ENCODE measurements around the gene MANEA.
"Not testable (repeated sequence)": the region's sequence is repeated elsewhere in the genome, so short reads cannot be mapped to it uniquely, and the experiment has no call there.

Gene MANEA
- total RNA-seq = 12.8 reads per million, percentile 37 among the genes with 10 or more reads in this experiment

DNA sequence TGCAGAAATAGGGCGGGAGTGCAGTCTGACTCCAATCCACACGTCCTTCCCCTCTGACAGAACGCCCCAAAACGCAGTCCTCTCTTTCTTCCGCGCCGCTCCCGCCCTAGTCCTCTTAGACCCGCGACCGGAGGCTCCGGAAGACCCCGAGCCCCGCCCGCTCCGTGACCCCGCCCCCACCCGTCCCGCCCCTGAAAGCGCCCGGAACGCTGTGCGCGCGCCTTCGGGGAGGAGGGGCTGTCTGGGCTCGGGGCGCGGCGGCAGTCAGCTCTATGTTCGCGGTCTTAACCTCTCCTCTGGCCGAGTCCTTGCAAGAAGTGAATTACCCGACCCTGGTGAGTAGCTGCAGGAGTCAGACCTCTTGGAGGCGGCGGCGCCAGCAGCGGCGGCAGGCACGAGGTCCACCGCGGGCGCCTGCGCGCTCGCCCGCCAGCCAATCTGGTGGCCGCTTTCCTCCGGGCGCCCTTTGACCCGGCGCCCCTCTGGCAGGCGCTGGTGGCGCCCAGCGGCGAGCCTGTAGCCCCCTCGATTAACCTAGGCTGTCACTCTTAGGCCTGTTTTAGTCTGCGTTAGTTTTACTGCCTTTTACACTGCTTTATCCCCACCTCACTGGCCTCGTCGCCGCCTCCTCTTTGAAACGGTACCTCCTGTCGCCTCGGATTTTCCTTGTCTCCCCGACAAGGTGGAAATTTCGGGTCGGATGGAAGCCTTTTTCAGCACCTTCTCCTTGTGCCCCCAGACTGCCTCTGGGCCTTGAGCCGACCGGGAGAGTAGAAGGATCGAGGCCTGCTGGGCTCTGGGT is at the start of gene MANEA:
Gene MANEA, plus strand, starts transcription at position 232 of the 802 bp plus-strand sequence. CDS start 8,905 bp downstream, outside the sequence.
- peak; percentile 77 for DNase-seq

DNA sequence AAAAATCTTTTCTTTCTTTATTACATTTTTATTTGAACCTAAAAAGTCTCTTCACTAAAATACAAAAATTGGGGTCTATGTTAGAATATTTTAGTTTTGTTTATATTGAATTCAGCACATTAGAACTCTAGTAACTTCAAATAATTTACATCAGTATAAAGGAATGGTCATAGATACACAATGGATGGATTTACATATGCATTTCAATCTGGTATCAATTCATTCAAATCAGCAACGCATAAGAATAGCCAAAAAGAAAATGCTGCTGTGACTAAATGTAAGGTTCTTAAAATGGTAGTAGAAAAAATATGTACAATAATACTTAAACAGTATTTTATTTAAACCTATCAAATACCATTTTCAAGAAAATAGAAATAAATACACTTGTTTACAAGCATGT is 47.6 kb upstream of the MANEA start:
- DNase-seq = no peak

- no peak for DNase-seq
Observed at GRCh38 chr6:95530176-95530819, 47.0 kb upstream of the MANEA start.

DNA sequence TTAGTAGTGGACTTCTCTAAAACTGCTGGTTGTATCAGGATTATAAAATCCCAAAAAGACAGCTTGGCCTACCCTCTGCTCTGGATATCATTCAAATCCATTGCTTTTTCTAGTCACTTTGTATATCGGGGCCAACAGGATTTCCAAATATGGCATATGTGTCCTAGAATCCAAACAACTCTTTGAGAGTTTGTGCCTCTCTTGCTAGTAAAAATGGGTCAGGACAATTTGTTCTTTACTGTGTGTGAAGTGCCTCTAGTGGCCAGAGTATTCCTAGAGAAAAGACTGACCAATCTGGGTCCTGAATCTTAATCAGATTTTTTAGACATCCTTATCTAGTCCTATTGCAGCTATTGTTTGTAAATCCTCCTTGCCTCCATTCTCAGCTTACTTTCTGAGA is 33.5 kb upstream of the MANEA start:
- DNase-seq = no peak

- DNase-seq = no peak
Observed at GRCh38 chr6:95544517-95545225, 32.7 kb upstream of the MANEA start.

GRCh38 chr6:95545226-95545625 is 32.1 kb upstream of the MANEA start:
- no peak for DNase-seq

- DNase-seq = no peak
Observed at GRCh38 chr6:95545686-95546085, 31.6 kb upstream of the MANEA start.

DNA sequence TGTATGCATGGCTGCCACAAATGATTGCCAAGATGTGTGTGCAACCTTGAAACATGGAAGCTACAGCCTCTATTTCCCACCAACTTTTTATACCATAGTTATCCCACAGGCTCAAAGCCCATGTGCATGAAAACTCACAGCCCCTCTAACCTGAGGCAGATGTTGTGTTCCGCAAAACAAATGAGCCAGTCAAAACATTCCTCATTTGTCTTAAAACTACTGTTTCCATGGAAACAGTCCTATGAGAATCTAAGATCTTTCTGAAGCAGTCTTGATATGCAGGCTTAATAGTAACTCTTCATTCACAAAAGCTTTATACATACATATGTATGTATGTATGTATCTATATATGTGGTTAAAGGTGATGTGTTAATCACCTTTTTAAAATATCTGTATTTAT is 31.2 kb upstream of the MANEA start:
- no peak for DNase-seq

DNA sequence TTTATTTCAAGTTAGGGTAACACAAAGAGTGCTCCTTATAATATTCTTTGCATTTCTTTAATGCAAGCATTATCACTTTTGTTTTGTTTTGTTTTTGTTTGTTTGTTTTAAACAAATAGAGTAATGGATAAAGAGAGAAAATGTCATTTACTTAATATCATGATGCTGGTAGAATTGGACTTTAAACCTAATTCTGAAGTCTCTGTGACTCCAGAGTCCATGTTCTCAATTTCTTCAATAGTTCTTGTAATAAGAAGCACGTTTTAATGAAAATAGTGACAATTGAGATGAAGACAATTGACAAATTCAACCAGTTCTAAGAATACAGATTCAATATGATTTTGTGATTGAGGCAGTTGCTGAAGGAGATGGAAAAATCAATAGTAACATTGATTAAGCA is 30.3 kb upstream of the MANEA start:
- DNase-seq = no peak

GRCh38 chr6:95548188-95548786 is 29.0 kb upstream of the MANEA start:
- no peak for DNase-seq

DNA sequence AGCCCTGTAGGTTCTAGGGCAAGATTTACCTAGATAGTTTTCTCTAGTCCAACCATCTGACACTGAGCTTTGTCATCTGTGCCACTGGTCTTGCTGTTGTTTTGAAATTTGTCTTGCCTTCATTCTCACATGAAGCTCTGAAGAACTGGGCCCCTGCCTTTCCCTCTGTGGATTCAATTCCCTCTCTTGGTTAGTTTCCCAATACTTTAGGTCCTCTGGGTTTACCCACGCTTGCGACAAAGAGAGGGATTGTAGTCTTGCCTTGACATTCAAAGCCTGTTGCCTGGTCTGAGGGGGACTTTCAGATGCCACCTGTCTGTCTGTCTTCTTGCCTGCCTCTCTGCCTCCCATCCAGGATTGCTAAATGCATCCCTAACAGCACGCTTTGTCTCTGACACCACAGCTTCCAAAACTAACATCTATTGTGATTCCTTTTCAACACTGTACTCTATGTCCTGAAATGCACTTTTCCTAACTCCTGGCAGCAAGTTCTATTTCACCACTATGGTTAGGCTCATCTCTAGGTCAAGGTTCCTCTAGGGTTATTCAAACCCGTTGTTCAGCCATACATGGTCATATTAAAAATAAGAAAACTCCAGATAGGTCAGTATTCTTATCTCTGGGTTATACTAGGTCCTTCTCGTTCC is 25.5 kb upstream of the MANEA start:
- DNase-seq = no peak

GRCh38 chr6:95553880-95554279 is 23.5 kb upstream of the MANEA start:
- no peak for DNase-seq

DNA sequence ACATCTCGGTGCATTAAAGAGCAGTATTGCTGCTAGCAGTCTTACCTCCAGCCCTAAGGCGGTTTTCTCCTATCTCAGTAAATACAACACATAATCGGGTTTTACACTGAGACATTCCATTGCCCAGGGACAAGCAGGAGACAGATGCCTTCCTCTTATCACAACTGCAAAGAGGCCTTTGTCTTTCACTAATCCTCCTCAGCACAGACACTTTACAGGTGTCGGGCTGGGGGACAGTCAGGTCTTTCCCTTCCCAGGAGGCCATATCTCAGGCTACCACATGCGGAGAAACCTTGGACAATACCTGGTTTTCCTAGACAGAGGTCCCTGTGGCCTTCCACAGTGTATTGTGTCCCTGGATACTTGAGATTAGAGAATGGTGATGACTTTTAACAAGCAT is 16.4 kb upstream of the MANEA start:
- not testable (repeated sequence) for DNase-seq

DNA sequence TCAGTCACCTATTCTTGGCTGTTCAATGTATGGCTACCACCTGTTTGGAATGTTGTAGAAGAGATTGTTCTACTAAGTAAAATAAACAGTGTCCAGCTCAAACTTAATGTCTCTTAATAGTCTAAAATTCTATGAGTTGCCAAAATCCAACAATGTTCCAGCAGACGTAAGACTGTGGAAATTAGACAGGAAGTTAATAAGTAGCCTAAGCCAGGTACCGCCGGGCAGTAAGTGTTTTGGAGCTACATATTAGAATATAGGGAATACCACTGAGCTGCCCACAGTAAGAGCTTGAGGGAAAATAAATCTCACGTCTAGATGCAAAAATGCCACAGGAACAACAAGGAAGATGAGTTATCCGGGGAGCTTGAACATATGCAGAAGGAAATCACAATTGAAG is 7.8 kb upstream of the MANEA start:
- no peak for DNase-seq

DNA sequence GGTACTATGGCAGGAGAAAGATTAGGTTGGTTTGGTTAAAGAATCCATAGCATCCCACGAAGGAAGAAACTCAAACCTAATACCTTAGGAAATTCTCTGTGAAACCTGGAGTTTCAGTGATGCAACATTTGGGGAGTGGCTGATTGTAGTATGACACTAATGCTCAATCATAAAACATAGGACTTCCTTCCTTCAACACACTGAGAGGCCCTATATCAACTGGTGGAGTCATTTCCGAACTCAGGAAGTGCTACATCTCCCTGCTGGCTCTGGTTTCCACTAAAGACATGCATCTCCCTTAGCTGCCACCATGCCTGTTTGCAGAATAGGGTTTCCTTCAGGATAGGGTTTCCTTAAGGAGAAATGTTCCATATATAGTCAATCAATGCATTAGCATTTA is 5.2 kb upstream of the MANEA start:
- no peak for DNase-seq

DNA sequence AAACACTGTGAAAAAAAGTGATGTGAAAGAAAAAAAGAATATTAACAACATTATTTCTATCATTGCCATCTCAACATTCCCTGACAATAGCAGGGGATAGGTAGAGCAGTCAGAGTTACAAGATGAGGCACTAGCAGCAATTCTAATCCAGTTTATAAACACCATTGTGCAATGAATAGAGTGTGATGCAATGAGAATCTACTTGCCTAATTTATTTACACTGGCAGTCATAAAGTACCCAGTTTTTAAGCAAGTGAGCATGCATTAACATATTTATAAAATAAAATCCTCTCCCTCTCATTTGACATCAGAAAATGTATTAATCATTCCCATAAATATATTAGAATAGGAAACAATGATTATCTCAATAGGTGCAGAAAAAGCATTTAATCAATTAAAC is 2.5 kb upstream of the MANEA start:
- DNase-seq = no peak

GRCh38 chr6:95576218-95576997 is 927 bp upstream of the MANEA start:
- no peak for DNase-seq

DNA sequence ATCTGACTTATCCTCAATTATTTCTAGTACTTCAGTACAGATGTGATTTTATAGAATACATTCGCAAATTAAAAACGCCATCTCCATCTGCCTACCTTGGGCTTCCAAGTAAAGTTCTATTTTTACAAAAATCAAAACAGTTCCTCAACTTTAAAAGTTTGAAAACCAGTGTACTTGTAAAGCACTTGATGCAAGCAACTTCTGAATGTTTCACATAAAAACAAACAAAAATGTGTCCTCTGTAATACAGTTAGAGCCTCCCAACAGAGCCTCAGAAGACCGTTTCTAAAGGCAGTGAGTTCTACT is 384 bp upstream of the MANEA start:
- no peak for DNase-seq

- DNase-seq = no peak
Observed at GRCh38 chr6:95578106-95578410, 723 bp downstream of the MANEA start.

- no peak for DNase-seq
Observed at GRCh38 chr6:95581073-95581472, 3.7 kb downstream of the MANEA start.

DNA sequence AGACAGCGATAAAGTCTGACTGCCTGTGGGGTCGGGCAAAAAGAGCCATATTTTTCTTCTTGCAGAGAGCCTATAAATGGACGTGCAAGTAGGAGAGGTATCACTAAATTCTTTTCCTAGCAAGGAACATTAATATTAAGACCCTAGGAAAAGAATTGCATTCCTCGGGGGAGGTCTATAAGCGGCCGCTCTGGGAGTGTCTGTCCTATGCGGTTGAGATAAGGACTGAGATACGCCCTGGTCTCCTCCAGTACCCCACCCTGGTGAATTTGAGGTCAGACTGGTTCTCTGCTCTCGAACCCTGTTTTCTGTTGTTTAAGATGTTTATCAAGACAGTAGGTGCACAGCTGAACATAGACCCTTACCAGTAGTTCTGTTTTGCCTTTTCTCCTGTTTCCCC is 6.9 kb downstream of the MANEA start:
- DNase-seq = not testable (repeated sequence)

DNA sequence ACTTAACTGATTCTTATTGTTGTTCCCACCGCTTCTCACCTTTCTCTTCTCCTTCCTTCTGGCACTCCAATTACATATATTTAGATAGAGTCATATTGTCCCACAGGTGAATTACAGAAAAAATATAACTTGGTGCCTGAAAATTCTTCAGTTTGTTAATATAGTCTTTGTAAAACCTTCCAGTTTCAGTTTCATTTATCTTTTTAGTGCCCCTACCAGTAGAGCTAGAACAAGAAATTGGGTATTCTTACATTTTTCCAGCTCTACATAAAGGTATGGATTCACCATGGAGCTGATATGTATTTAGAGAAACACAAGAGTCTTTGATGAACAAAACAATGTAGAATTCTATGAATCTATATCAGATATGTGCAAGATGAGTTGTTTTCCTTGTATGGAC is 10.7 kb downstream of the MANEA start:
- DNase-seq = no peak

Data from effector CD4-positive, alpha-beta T cell (primary cell).